SKM-1 (cell line): ENCODE results near the gene RARA.
"Not testable (repeated sequence)": the region's sequence is repeated elsewhere in the genome, so short reads cannot be mapped to it uniquely, and the experiment has no call there.

ENCODE experiments used
- DNase-seq: peaks from one replicate; lab custom pipeline; 2025; ENCODE audit not compliant: unreplicated experiment; lab: John Stamatoyannopoulos, UW

The RARA gene

DNA sequence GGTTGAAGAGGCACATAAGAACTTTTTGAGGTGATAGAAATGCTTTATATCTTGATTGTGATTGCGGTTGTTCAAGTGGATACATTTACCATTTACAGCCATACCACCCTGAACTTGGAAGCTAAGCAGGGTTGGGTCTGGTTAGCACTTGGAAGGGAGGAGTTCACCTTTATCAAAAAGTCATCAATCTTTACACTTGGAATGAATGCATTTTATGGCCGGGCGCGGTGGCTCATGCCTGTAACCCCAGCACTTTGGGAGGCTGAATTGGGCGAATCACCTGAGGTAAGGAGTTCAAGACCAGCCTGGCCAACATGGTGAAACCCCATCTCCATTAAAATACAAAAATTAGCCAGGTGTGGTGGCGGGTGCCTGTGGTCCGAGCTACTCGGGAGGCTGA lies 65.0 kb downstream of the RARA start:
- no peak for DNase-seq

DNA sequence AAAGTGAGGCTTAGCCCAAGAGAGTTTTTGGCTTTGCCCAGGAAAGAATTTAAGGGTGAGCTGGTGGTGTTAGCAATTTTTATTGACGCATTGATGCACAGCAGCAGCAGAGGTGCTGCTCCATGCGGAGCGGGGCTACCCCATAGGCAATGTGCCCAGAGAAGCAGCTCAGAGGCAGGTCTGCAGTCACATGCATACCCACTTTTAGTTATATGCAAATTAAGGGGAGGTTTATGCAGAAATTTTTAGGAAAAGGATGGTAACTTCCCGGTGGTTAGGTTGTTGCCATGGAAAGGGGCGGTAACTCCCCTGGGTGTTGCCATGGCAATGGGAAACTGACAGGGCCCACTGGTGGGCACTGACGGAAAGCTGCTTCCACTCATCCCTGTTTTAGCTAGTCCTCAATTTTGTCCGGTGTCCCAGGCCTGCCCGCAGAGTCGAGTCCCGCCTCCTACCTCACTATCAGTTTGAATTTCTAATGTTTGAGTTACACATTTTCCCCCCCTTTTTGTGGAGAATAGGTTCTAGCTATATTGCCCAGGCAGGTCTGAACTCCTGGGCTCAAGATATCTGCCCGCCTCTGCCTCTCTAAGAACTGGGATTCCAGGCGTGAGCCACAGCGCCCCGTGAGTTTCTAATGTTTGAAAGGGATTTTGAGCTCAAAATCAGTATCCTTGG lies 66.0 kb downstream of the RARA start:
- DNase-seq: no peak

DNA sequence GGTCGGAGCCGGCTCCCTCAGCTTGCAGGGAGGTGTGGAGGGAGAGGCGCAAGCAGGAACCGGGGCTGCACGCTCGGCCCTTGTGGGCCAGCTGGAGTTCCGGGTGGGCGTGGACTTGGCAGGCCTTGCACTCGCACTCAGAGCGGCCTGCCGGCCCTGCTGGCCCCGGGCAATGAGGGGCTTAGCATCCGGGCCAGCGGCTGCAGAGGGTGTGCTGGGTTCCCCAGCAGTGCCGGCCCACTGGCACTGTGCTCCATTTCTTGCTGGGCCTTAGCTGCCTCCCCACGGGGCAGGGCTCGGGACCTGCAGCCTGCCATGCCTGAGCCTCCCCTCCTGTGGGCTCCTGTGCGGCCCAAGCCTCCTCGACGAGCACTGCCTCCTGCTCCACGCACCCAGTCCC lies 66.8 kb downstream of the RARA start:
- not testable (repeated sequence) for DNase-seq

DNA sequence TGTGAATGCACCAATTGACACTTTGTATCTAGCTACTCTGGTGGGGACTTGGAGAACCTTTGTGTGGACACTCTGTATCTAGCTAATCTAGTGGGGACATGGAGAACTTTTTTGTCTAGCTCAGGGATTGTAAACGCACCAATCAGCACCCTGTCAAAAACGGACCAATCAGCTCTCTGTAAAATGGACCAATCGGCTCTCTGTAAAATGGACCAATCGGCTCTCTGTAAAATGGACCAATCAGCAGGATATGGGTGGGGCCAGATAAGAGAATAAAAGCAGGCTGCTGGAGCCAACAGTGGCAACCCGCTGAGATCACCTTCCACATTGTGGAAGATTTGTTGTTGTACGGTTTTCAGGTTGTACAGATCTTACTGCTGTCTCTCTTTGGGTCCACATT lies 67.6 kb downstream of the RARA start:
- DNase-seq: not testable (repeated sequence)

DNA sequence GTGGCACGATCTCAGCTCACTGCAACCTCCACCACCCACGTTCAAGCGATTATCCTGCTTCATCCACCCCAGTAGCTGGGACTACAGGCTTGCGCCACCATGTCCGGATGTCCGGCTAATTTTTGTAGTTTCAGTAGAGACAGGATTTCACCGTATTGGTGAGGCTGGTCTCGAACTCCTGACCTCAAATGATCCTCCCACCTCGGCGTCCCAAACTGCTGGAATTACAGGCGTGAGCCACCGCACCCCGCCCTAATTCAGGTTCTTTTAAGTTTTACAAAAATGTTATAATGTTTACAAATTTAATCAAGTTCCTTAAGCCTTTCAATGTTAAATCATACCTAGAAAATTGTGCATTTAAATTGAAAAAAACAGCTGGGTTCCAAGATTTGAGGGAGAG lies 68.9 kb downstream of the RARA start:
- DNase-seq: no peak

DNA sequence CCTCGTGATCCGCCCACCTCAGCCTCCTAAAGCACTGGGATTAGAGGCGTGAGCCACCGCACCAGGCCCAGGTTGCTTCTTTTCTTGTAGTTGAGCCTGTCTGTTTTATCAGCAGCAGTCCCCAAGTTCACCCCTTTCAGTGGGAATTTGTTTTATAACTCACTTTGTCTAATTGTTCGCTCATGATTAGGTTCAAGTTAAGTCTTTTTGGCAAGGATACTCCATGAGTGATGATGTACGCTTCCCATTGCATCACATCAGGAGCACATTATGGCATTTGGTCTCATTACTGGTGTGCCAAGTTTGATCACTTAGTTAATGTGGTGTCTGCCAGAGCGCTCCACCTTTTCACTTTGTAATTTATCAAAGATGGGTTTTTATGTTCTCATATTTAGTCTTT lies 70.0 kb downstream of the RARA start:
- DNase-seq: no peak

DNA sequence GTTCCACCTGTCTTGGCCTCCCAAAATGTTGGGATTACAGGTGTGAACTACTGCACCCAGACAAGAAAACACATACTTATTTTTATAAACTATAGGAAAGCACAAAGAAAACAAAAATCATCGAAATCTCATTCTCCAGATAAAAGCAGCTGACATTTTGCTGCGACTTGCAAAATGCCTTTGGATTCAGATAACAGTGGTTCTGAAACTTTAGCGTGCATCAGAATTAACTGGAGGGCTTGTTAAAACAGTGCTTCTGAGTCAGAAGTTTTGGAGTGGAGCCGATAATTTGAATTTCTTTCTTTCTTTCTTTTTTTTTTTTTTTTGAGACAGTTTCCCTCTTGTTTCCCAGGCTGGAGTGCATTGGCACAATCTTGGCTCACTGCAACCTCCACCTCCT lies 73.3 kb downstream of the RARA start:
- DNase-seq: no peak

DNA sequence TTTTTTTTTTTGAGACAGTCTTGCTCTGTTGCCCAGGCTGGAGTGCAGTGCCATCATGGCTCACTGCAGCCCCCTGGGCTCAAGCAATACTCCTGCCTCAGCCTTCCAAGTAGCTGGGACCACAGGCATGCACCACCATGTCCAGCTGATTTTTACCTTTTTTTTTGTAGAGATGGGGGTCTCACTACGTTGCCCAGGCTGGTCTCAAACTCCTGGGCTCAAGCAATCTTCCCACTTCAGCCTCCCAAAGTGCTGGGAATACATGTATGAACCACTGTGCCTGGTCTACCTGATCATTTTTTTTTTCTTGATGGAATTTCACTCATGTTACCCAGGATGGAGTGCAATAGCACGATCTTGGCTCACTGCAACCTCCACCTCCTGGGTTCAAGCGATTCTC lies 77.6 kb downstream of the RARA start:
- not testable (repeated sequence) for DNase-seq

DNA sequence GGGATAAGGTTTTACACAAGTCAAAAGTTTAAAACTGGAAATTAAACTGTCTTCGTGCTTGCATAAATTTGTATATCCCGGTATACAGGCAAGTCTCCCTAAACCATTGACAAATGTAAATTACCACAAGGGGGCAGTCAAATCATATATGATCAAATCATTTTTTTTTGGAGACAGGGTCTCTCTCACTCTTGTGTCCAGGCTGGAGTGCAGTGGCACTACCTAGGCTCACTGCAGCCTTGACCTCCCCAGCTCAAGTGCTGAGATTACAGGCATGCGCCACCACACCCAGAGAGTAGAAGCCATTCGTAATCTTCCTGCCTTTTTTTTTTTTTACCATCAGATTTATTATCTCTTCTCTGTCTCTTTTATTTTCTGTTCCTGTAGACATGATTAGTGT lies 90.2 kb downstream of the RARA start:
- no peak for DNase-seq

DNA sequence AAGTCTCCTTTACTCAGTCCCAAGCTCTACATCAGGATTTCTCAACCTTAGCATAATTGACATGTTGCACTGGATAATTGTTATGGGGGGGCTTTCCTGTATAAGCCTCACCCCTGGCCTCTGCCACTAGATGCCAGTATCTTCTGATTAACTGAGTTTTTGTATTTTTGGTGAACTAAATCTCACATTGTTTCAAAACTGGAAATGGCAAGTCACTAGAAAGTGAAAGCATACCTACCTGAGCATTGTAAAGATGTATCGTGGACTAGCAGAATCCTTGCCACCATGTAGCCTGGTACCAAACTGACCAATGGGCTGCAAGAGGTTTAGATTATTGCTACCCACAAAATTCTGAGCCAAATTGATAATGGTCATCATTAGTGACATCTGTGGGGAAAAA lies 93.7 kb downstream of the RARA start:
- DNase-seq: no peak

DNA sequence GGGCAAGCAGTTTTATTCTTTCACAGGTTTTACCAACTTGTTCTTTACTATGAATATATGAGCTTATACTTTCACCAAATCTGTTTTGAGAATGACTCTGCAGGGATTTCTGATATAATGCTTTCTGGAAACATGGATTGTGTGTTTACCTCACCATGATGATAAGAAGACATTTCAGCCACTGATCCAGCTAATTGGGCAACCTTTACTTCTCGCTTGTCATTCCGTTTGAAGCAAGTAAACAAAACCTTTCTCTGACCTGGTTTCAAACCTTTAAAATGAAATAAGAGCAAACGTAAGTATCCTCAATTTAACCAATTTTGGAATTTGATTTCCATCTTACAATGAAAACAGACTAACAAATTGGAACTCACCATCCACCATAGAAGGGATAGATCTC lies 95.0 kb downstream of the RARA start:
- DNase-seq: no peak
